ENCODE measurements around the gene ZBTB20.

DNA sequence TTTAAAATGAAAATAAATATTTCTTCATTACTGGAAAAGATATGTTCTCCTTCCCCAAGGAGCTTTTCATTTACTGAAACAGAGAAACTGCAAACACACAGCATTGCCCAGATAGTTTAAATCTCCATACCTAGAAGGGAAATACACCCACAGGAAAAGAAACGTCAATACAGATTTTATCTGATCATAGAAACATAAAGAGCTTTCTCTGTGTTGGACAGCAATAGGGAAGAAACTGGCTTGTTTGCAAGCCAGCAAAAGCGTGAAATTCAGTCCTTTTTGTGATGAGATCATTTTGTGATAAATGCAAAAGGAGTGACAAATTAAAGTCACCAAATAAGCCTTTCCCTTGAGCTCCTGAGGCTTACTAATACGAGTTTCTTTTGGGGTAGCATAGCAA is 455.2 kb downstream of the ZBTB20 start:
- TF ChIP-seq, protein P1, sequence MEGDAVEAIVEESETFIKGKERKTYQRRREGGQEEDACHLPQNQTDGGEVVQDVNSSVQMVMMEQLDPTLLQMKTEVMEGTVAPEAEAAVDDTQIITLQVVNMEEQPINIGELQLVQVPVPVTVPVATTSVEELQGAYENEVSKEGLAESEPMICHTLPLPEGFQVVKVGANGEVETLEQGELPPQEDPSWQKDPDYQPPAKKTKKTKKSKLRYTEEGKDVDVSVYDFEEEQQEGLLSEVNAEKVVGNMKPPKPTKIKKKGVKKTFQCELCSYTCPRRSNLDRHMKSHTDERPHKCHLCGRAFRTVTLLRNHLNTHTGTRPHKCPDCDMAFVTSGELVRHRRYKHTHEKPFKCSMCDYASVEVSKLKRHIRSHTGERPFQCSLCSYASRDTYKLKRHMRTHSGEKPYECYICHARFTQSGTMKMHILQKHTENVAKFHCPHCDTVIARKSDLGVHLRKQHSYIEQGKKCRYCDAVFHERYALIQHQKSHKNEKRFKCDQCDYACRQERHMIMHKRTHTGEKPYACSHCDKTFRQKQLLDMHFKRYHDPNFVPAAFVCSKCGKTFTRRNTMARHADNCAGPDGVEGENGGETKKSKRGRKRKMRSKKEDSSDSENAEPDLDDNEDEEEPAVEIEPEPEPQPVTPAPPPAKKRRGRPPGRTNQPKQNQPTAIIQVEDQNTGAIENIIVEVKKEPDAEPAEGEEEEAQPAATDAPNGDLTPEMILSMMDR (IDR thresholded peaks at IDR 0.05), result no peak
- no peak for TF ChIP-seq POLR2AphosphoS5 (IDR thresholded peaks at IDR 0.05)
